C4-2B (cell line): ENCODE results near the gene SLC25A33.

ENCODE experiments used
- H3K27ac ChIP-seq: fragments of 450-650 bp; 2 replicates; pipeline ENCODE4 v1.5.1; 2017
- ZFX ChIP-seq: fragments of 450-650 bp; IDR thresholded peaks from 2 replicates; pipeline ENCODE4 v1.6.1; 2017
- TF ChIP-seq, protein P1 (sequence below): fragments of 450-650 bp; conservative IDR thresholded peaks from 2 replicates; pipeline ENCODE4 v1.5.1; 2017; ENCODE audit warnings: mild to moderate bottlenecking

SLC25A33 gene

DNA sequence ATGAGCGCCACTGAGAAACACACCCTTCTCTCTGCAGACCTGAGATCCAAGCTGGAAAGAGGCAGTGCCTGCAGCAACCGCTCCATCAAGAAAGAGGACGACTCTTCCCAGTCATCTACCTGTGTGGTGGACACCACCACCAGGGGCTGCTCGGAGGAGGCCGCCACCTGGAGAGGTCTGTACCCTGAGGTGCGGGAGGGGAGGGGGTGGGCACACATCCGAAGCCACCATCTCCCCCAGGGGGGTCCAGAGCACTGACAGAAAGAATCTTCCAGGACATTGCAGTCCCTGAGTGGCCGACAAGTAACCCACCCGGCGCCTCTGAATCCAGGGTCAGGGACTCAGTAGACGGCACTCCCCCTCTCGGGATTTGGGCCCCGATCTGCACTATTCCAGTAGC lies 72.5 kb downstream of the SLC25A33 start:
- no peak for TF ChIP-seq ZFX
- TF ChIP-seq, protein P1, sequence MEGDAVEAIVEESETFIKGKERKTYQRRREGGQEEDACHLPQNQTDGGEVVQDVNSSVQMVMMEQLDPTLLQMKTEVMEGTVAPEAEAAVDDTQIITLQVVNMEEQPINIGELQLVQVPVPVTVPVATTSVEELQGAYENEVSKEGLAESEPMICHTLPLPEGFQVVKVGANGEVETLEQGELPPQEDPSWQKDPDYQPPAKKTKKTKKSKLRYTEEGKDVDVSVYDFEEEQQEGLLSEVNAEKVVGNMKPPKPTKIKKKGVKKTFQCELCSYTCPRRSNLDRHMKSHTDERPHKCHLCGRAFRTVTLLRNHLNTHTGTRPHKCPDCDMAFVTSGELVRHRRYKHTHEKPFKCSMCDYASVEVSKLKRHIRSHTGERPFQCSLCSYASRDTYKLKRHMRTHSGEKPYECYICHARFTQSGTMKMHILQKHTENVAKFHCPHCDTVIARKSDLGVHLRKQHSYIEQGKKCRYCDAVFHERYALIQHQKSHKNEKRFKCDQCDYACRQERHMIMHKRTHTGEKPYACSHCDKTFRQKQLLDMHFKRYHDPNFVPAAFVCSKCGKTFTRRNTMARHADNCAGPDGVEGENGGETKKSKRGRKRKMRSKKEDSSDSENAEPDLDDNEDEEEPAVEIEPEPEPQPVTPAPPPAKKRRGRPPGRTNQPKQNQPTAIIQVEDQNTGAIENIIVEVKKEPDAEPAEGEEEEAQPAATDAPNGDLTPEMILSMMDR = no peak

GRCh38 chr1:9612162-9612845 lies 73.0 kb downstream of the SLC25A33 start:
- H3K27ac ChIP-seq = no peak overlapping the region

More for the DNA sequence above, 72.5 kb downstream of the SLC25A33 start:
- no peak overlapping the region for H3K27ac ChIP-seq

DNA sequence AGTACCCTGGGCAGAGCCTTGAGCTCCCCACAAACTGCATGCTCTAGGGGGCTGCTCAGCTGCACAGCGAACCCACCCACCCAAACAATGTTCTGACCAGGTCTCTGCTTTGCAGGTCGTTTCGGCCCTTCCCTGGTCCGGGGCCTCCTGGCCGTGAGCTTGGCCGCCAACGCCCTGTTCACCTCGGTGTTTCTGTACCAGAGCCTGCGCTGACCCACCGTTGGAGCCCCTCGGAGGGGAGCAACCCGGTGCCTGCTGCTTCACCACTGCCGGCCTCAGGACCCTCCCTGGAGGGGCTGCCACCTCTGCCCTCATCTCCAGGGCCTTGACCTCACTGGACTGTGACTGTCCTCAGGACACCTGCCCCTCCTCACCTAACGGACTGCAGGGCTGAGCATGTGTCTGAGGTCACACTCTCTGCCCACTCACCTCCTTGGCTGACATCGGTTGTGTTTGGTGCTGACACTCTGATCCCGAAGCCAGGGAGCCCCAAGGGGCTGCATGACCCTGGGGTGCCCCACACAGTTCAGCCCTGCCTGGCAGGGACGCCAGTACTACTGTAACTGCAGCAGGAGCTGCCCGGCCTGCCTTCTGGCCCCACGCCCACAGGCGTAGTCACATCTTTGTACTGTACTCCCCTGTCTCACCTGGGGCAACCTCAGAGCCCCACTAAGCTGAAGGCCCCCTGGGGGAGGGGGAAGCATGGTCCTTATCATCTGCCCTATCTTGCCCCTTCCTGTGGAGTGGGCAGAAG lies 73.8 kb downstream of the SLC25A33 start:
- no peak overlapping the region for H3K27ac ChIP-seq
- TF ChIP-seq, protein P1 = no peak
- TF ChIP-seq ZFX = no peak

More at GRCh38 chr1:9612162-9612845, 73.0 kb downstream of the SLC25A33 start:
- no peak for TF ChIP-seq ZFX
- TF ChIP-seq, protein P1 = no peak

DNA sequence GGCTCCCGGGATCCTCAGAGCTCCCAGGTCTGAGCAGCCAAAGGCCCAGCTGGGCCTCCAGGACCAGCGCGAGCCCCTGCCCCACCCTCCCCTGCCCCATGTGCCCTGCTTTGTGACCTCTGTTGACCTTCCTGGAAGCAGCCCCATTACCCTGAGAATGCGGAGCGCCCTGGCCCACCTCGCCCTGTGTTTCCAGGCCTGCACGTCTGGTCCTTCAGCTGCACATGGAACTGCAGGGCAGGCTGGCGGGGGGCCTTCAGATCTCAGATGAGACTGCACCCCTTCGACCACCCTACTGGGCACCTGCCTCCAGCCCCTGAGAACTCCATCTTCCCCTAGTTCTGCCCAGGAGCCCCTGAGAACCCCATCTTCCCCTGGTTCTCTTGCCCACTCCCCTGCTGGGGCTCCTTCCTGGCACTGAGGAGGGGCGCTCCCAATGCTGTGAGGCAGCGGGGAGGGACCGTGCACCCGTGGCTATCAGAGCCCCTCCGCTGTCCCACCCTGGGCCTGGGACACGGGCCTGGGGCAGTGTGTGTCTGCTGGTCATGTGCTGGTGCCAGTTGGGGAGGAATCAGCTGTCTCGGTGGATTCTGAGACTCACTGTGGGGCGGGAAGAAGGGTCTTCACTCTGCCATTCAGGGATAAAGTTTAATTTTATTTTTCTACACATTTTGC lies 74.5 kb downstream of the SLC25A33 start:
- TF ChIP-seq, protein P1 = no peak
- no peak for TF ChIP-seq ZFX
- H3K27ac ChIP-seq = no peak overlapping the region

DNA sequence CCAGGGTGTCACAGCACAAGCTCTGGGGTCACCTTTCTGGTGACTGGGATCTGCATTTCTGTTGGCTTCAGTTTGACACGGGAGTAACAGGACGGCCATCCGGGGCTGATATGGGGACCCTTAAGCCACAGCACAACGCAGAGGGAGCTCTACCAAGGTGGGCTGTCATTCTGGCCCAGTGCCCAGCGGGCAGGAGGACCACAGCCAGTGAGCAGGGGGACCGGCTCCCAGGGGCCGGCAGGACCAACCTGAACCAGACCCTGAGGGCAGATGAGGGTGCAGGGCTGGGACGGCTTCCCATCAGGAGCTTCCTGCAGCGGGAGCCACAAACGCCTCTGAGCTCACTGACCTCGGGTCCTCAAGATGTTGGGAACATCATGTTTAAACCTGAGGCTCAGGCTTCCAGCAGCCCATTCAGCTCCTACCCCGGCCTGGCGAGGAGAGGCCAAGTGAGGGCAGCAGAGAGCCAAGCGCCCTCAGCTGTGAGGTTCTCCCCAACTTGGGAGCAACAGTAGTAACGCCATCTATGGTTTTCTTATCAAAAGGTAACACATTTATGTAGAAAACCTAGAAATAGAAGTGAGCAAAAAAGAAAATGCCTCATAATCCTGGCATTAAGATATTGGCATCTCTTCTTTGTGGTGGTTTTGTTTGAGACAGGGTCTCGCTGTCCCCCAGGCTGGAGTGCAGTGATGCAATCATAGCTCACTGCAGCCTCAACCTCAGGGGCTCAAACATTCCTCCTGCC lies 76.2 kb downstream of the SLC25A33 start:
- no peak for TF ChIP-seq ZFX
- TF ChIP-seq, protein P1 = no peak; the same call in 1 of the 2 replicates
- no peak overlapping the region for H3K27ac ChIP-seq

GRCh38 chr1:9618909-9619679 lies 79.8 kb downstream of the SLC25A33 start:
- TF ChIP-seq, protein P1 = no peak
- TF ChIP-seq ZFX = no peak
- H3K27ac ChIP-seq = no peak overlapping the region
